Measurements from ENCODE around the gene SLC17A9.

SLC17A9 gene

DNA sequence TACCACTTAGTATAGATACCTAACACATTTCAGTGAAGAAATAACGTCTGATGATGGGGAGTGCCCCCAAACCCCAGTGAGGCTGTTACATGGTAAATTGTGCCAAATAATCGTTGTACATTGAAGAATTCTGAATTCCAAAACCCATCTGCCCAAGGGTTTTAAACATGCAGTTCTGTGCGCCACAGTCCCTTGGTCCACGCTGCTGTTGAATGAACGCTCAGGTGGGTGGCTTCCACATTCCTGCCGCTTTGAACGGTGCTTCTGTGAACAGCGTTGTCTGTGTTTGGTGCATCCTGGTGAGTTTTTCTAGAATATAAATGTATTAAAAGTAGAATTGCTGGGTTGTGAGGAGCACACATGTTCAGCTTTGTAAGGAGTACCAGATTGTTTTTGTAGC lies 11.6 kb upstream of the SLC17A9 start:
- no peak for DNase-seq

DNA sequence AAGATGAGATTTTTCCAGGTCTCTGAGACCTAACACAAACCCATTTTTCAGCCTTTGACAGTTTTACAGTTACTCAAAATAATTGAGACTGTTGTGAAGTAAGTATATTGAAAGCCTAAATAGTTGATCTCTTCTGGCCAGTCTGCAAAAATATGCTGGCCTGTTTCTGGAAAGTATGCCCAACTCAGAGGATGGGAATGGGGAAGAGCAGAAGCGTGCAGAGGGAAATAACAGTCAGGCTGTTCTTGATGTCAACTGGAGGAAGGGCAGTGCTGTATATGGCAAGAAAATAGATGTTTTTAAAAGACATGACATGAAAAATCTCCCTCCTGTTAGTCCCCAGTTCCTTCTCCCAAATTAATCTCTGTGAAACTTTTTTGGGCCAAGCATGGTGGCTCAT lies 10.7 kb upstream of the SLC17A9 start:
- DNase-seq = no peak

DNA sequence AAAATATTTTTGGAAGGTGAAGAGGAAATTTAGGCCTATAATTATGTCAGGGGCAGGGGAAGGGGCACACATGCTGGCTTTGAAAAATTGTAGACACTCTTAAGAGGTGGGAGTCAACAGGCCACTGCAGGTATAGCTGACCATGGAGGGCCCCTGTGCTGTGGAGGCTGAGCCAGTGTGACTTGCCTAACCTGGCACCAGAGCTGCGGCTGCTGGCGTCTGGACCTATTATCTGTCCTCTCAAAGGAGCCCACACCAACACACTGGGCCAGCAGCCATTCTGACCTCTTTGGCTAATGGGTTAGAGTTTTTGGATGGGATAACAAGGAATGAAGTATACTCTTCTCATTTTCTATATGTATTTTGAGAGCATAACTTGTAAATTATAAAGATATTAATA lies 10.1 kb upstream of the SLC17A9 start:
- no peak for DNase-seq

DNA sequence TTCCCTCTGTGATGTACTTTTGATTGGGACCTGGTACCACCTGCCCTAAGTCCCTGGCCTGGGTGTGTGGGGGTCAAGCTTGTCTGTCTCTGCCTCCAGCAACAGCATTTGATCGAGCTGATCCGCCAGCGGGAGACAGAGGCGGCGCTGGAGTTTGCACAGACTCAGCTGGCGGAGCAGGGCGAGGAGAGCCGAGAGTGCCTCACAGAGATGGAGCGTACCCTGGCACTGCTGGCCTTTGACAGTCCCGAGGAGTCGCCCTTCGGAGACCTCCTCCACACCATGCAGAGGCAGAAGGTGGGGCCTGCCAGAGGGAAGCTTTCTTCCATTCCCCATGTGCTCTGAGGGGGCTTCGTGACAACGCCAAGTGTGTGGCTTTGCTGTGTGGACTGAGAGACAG lies 9.1 kb upstream of the SLC17A9 start:
- no peak for DNase-seq

DNA sequence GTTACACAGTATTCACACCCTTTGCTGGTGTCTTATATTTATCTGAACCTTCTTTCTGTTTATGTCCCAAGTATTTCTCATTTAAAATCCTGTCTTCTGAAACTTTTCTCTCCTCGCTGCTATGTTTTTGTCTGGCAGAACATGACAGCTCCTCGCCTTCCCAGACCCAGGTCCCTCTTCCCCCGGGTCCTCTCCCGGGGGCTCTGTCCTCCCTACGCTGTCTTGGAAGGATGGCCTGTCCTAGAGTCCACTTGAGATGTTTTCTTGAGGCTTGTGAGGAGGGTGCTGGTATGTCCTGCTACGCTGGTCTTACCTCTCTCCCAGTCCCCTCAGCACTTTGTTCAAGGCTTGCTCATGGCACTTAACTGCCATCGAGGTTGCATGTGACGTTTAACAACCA lies 8.3 kb upstream of the SLC17A9 start:
- no peak for DNase-seq

DNA sequence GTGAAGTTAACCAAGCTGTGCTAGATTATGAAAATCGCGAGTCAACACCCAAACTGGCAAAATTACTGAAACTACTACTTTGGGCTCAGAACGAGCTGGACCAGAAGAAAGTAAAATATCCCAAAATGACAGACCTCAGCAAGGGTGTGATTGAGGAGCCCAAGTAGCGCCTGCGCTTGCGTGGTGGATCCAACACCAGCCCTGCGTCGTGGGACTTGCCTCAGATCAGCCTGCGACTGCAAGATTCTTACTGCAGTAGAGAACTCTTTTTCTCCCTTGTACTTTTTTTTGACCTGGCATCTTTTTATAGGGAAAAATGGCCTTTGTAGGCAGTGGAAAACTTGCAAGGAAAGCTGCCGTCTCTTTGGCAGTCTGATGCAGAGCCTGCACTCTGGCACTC lies 7.8 kb upstream of the SLC17A9 start:
- no peak for DNase-seq

DNA sequence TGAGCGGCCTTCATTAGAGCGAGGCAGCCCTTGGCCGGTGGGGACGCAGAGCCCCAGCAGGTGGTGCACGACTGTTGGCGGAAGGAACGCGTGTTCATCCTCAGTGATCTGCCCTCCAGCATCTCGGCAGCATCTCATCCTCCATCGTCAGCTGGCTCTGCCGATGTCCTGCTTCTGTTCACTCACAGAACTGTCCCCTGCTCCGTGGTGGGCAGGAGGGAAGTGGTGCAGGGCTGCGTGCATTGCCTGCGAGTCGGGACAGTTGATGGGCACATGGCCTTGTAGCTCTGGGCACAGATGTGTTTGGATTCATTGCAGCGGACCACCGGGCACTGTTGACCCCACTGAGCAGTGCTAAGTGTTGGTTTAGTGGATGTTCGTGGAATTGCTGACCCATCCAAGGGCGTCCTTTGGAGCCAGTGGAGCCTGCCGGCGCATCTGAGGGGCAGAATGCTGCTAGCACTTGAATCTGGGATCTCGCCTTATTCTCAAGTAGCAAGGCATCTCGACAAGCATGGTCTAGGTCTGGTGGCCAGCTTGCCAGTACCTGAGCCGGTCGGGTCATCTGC lies 6.7 kb upstream of the SLC17A9 start:
- no peak for DNase-seq

DNA sequence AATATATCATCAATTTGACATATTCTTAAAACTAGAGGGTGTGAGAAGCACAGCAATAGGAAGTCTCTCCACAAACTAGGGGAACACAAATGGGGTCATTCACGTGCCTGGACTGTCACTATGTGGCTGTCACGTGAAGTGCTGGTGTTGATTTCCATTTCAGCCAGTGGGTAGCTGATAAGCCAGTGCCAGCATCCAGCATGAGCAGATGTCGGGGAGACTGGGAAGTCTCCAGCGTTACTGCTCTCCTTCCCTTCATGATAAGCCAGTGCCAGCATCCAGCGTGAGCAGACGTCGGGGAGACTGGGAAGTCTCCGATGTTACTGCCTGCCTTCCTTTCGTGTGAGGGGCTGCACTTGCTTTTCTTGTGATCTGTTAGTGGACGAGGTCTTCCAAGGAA lies 5.6 kb upstream of the SLC17A9 start:
- no peak for DNase-seq

DNA sequence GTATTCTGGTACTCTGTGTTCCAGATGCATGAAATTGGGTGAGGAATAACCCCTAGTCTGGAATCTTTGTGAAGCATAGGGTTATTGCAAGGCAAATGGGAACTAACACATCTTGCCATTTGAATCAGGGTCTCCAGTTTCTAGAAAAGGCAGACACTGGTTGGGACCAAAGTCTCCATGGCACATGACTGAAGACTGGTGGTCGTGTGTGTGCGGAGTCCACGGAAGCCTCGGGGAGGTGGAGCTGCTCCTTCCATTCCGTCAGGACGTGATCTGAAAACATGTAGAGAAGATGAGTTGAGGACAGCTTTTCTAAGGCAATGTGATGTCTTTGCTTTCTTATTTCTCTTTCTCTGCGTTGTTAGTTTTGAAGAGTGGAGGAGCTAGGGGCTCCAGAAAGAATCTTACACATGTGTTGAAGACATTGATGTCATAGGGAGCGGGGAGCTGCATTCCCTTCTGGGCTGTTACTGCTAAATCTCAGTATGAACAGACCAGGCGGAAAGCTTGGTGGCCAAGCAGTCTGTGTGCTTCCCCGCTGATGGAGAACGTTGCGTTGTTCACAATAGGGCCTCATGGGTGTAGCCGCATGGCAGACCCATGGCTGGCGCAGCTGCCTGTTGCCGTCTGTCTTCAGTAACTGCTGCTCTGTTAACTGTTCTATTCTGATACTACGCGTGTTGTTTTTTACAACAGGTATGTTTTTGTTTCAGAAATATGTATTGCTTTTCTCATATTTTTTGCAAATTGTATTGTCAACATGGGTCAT lies 4.8 kb upstream of the SLC17A9 start:
- no peak for DNase-seq

DNA sequence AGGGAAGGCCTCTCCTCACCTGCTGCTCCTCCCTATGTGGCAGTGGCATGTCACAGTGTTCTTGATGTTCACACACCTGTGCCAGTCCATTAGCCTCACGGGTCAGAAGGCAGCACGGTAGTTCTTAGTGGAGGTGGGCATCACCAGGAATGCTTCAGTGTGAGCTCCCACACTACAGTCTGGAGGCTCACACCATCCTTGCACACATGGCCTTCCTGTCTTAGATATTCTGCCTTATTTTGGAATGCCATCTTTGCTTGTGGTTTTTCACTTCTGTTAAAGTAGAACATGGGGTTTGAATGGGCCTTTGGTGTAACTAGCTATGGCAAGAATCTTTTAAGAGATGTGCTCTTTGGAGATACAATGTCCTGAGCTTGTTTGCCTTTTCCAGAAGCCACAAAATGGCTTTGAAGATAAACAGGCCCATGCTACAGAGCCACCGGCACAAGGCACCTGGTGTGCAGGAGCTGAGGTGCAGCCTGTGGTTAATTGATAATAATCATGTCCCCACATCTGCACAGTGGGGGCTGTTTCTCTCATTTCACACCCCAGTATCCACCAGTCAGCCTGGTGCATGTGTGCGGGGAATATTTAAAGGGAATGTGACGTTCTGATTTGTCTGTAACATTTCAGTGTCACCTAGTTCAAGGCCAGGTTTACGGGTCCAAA lies 3.2 kb upstream of the SLC17A9 start:
- DNase-seq = no peak

DNA sequence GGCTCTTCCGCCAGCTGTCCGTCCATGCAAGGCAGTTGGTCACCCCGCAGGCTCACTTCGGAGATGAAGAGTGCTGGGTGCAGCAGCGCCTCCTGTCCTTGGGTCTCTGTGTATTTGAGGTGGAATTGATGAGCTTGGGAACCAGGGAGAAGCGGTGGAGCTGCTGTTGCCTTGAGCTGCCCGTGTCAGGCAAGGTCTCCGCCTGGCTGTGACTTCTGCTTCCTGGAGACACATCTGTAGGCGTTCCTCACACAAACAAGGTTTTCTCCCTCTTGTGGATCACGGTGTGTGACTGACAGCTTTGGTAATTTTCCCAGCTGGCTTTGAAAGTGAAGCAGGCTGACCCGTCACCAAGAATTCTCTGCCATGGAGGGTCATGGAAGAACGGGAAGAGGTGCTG lies 2.5 kb upstream of the SLC17A9 start:
- no peak for DNase-seq

DNA sequence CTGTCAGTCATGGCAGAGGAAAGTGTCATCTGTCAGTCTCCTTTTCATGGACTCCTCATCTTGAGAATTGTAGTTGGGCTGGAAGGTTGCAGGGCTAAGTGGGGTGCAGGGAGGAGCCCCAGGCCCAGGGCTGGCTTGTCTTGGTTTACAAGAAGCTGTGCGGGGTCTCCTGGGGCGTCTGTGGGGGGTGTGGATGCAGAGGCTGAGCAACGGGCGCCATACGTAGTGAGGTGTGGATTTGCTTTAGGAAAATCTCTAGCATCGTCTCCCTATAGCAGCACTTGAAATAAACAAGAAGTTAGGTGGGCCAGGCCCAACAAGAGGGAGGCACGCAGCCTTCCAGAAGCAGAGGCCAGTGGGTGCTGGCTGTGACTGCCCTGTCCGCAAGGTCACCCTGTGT lies 1.8 kb upstream of the SLC17A9 start:
- no peak for DNase-seq

DNA sequence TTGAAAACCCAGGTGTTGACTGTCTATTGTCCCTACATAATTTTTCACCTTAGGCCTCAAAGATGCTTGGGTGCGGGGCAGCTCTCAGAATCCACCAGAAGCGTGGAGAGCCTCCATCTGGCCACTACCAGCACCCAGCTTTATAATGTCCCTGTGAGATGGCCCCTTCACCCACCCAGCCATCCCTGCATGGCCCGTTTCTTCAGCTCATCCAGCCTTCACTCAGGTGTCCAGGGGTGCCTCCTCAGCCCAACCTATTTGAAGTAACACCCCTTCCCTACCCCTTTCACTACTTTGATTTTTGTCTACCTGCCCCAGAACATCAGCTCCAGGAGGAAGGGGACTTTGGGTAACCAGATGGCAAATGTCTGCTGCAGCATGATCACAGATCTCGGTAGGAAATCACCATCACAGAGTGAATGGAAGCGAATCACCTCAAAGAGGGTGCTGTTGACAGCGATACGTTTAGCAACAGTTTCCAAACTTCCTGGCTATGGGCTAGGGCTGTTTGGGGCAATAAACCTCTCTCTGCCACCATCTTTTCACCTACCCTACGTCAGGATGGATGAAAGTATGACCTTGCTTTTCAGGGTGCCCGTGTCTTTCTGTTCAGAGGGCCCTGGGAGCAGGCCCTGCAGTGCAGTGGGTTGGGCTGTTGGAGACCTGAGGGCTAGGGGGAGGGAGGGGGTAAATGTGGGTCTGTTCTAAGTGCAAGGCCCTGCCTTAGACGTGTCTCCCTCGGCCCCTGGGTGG lies 1.2 kb upstream of the SLC17A9 start:
- DNase-seq = no peak

DNA sequence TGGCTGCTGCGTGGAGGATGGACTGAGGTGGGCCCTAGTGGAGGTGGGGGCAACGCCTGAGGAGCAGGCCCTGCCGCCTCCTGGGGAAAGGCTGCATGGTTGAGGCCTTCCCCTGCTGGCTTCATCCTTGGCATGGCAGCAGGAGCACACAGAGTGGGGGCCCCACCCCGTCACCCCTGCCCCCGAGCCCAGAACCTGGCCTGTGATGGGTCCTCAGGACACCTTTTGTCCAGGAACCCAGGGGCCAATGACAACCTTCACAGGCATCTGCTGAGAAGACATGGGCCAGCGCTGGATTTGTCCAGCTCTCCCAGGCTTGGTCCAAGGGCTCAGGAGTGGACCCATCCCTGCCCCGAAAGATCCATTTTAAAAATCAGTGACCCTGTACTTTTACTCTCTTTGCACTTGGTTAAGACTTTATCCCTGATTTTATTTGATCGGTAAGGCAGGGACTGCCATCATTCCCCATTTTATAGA lies 575 bp upstream of the SLC17A9 start:
- DNase-seq = no peak

DNA sequence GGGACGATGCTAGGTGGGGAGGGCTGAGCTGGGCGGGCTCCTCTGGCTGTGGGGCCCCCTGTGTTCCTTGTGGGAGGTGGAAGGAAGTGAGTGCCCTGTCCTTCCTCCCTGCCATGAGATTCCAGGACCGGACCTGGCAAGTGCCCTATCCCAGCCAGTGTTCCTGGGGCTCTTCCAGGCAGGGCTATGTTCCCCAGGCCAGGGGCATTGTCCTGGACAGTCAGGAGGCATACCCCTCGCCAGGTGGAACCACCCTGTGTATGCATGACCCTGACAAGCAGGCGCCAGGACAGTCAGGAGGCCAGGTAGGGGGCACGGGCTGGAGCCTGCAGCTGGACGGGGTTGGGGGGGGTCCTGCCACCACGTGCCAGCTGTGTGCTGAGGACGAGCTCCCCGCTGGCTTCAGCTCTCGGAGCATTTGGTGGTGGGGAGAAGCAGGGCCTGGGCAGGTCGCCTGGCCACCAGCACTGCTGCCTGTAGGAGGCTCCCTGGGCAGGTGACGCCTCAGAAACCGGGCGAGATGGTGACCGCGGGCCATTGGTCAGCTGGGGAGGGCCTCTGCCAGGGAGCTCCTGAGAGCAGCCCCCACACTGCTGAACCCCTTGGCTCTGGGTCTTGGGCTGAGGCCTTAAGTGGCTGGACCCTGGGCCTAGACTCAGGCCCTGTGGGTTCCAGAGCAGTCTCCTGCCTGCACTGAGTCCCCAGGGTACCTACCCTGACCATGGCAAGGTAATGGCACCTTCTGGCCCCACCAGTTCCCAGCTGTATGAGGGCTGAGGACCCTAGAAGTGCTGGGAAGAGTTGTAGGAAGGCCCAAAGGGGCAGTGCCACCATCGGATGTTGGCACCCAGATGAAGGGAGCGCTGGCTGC lies 694 bp downstream of the SLC17A9 start:
- DNase-seq = no peak

DNA sequence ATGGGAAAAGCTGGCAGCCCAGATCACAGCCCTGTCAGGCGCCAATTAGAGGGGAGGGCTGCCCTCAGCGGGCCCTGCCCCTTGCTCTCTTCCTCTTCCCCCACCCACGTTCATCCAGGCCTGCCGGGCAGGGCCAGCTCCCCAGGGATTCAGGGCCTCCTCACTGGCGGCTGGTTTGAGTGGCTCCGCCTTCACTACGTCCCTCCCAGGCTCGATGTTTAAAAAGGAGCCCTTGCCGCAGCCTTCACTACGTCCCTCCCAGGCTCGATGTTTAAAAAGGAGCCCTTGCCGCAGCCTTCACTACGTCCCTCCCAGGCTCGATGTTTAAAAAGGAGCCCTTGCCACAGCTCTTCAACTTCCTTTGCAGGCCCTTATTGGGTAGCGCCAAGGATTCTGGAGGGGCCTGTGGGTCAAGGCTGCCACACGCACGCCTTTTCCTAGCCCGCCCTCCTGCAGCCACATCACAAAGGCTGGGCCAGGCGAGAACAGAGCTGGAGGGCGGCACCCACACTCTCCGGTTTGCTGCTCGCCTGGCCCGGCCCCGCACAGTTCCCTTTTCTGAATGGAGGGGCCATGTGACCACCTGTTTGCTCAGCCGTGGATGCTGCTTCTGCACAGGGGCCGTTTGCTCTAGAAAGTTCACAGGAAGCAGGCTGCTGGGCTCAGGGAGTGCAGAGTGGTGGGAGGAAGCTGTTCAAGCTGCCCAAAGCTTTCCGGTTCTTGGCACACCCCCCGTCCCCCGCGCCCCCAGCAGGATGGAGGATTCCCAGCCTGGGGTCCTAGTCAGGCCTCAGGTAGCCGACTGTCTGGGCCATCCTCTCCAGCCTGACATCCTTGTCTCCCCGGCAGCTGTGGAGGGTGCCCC lies 1.6 kb downstream of the SLC17A9 start:
- DNase-seq = peak; percentile 78

DNA sequence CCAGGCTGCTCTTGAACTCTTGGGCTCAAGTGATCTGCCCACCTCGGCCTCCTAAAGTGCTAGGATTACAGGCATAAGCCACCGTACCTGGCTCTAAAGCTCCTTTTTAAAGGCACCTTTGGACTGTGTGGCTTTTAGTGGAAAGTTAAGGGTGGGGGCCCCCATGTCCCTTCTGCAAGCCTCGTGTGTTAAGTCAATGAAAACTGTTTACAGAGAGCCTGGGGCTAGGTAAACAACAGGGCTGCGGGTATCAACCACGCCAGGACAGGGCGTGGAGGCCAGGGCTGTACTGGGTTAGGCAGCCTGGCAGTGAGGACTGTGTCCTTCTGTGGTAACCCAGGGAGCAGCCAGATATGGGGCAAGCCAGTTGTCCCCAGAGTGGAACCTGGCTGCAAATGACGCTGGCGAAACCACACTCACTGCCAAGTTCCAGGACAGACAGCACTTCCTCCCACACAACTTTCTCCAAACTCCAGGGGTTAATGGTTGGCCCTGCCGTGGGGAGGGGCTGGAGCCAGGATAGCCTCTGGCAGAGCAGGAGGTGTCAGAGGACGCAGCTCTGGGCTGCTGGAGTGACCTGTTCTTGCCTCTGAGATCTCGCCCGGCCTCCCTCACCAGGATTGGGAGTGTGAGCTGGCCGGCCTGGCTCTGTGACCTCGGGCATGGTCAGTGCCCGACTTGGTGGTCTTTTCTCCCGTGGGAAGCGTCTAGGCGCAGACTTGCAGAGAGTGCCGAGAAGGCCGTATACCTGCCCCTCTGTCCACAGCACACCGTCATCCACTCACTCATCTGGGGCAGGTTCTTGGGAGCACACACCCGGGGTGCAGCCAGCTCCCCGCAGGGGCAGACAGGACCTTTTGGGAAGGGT lies 3.2 kb downstream of the SLC17A9 start:
- no peak for DNase-seq

DNA sequence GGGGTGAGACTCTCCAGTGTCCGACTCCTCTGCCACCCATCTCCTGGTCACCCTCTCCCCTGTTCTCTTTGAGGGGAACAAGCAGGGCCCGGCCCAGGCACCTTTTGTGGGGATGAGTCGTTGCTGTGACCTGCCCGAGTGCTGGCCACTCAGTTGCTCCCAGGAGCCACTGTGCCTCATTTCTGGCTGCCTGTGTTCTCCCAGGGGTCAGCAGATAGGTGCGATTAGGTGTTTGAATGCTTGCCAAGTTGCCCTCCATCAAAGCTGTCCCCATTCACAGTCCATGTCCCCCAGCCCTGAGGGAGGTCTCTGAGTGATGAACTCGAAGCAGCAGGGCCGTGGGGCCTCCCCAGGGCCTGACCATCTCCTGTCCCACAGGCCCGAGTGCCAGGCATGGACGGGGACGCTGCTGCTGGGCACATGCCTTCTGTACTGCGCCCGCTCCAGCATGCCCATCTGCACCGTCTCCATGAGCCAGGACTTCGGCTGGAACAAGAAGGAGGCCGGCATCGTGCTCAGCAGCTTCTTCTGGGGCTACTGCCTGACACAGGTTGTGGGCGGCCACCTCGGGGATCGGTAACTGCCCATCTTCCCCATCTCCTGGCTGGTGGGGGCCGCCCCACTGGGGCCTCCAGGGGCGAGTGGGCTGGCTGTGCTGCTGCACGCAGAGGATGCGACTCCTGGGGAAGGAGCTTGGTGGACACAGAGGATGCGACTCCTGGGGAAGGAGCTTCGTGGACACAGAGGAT lies 4.1 kb downstream of the SLC17A9 start:
- no peak for DNase-seq

All from CD4-positive, alpha-beta T cell treated with Interleukin-21 for 1 hour (primary cell).